Endodermal cell (in vitro differentiated cells): ENCODE data around the gene CCDC185. TPM values are rescaled to one million over a fixed set of nuclear protein-coding genes. Genes with fewer than 3 reads are reported as not detected.

ENCODE experiments used
- DNase-seq: peaks from one replicate; pipeline ENCODE4 v3.0.0-alpha.2; 2017
- H3K27ac ChIP-seq: 2 replicates; pipeline ENCODE4 v1.5.1; 2013; ENCODE audit warnings: mild to moderate bottlenecking, low read depth, low read length, moderate library complexity
- H3K27me3 ChIP-seq: 2 replicates; pipeline ENCODE4 v1.6.1; 2013; ENCODE audit warnings: mild to moderate bottlenecking, low read length, moderate library complexity; ENCODE audit not compliant: insufficient read depth, control insufficient read depth, poor library complexity, severe bottlenecking
- H3K36me3 ChIP-seq: 2 replicates; pipeline ENCODE4 v1.7.0; 2013; ENCODE audit warnings: mild to moderate bottlenecking, low read length, moderate library complexity; ENCODE audit not compliant: control insufficient read depth, insufficient read depth
- H3K4me1 ChIP-seq: one replicate; pipeline ENCODE4 v1.7.0; 2013; ENCODE audit warnings: low read length; ENCODE audit not compliant: control insufficient read depth, insufficient read depth
- H3K4me3 ChIP-seq: 2 replicates; pipeline ENCODE4 v1.5.1; 2013; ENCODE audit warnings: mild to moderate bottlenecking, low read length, moderate library complexity
- H3K9ac ChIP-seq: 2 replicates; pipeline ENCODE4 v1.6.1; 2013; ENCODE audit warnings: mild to moderate bottlenecking, low read length, moderate library complexity; ENCODE audit not compliant: poor library complexity, severe bottlenecking; ENCODE audit errors: extremely low read depth
- H3K9me3 ChIP-seq: 2 replicates; pipeline ENCODE4 v1.6.1; 2013; ENCODE audit warnings: mild to moderate bottlenecking, low read length, moderate library complexity; ENCODE audit not compliant: control insufficient read depth
- H3K27ac Mint-ChIP-seq: 2 replicates; pipeline ENCODE4 v1.8.0; 2020; ENCODE audit warnings: mixed read lengths
- H3K27me3 Mint-ChIP-seq: 2 replicates; pipeline ENCODE4 v1.8.0; 2021; ENCODE audit warnings: mild to moderate bottlenecking, mixed read lengths; ENCODE audit not compliant: insufficient read depth
- H3K36me3 Mint-ChIP-seq: 2 replicates; pipeline ENCODE4 v1.8.0; 2020; ENCODE audit warnings: low read depth, mixed read lengths
- H3K4me1 Mint-ChIP-seq: 2 replicates; pipeline ENCODE4 v1.8.0; 2020; ENCODE audit warnings: mixed read lengths
- H3K4me3 Mint-ChIP-seq: 2 replicates; pipeline ENCODE4 v1.8.0; 2020; ENCODE audit warnings: mild to moderate bottlenecking, moderate library complexity, mixed read lengths
- H3K9me3 Mint-ChIP-seq: 2 replicates; pipeline ENCODE4 v1.8.0; 2020; ENCODE audit warnings: mild to moderate bottlenecking, mixed read lengths
- CTCF ChIP-seq: fragments of 200-600 bp; sonication (generic); conservative IDR thresholded peaks from 2 replicates; pipeline ENCODE4 v1.5.0; 2021; ENCODE audit warnings: antibody characterized with exemption, mild to moderate bottlenecking
- WGBS, 2 experiments: methylation state at CpG; one replicate each; pipeline versions ENCODE4 v1.1.5 to v1.1.7; 2013; ENCODE audit warnings: missing lambda C conversion rate in 2 of 2, mixed read lengths in 1 of 2; ENCODE audit not compliant: insufficient coverage in 1 of 2, insufficient read length in 1 of 2; 5-methylcytosine and 5-hydroxymethylcytosine counted together
- total RNA-seq, 2 donors: library from RNA; stranded (reverse); fragmentation: NEBNext Ultra II Directional in 1 of 2; extraction: Animal tissue kit (Norgen Biotek cat#: 25700) in 1 of 2; gene quantifications; 2 replicates in 1 of 2; 3 replicates in 1 of 2; pipeline ENCODE4 v1.2.1, GENCODE V29; 2021

The CCDC185 gene
- total RNA-seq, 2 donors from 2014 or later = not detected

- no peak overlapping the region for H3K4me3 ChIP-seq
- no peak overlapping the region for H3K4me3 Mint-ChIP-seq
- no peaks in the 10 kb centered on the region for H3K36me3 ChIP-seq
- H3K27me3 Mint-ChIP-seq = peaks cover 4% of the 10 kb centered on the region
- no peaks in the 10 kb centered on the region for H3K4me1 ChIP-seq
- H3K27me3 ChIP-seq = no peaks in the 10 kb centered on the region
- H3K9ac ChIP-seq = no peak overlapping the region
- no peak for TF ChIP-seq CTCF
- no peak overlapping the region for H3K27ac Mint-ChIP-seq
- H3K27ac ChIP-seq = no peak overlapping the region
- H3K4me1 Mint-ChIP-seq = no peaks in the 10 kb centered on the region
- peaks cover 2% of the 10 kb centered on the region for H3K9me3 Mint-ChIP-seq
- H3K36me3 Mint-ChIP-seq = no peaks in the 10 kb centered on the region
- H3K9me3 ChIP-seq = no peaks in the 10 kb centered on the region
- no peak for DNase-seq
These were observed 16.8 kb downstream of the CCDC185 start for GRCh38 chr1:223410036-223410435.

GRCh38 chr1:223411309-223411708 is 18.1 kb downstream of the CCDC185 start:
- no peak for TF ChIP-seq CTCF
- Mint-ChIP-seq H3K27ac (no peak overlapping the region), H3K27me3 (peaks cover 2% of the 10 kb centered on the region), H3K36me3 (no peaks in the 10 kb centered on the region), H3K4me1 (no peaks in the 10 kb centered on the region), H3K9me3 (peaks cover 2% of the 10 kb centered on the region), H3K4me3 (no peak overlapping the region)
- no peak for DNase-seq
- no peaks in the 10 kb centered on the region for H3K27me3 ChIP-seq
- no peaks in the 10 kb centered on the region for H3K9me3 ChIP-seq
- H3K4me1 ChIP-seq = no peaks in the 10 kb centered on the region
- no peak overlapping the region for H3K27ac ChIP-seq
- H3K4me3 ChIP-seq = no peak overlapping the region
- H3K9ac ChIP-seq = no peak overlapping the region
- 91 to 100% methylated on average over 1 to 2 of the region's 2 CpGs for WGBS, 2 experiments
- no peaks in the 10 kb centered on the region for H3K36me3 ChIP-seq

- TF ChIP-seq CTCF = no peak
- peaks cover 2% of the 10 kb centered on the region for H3K9me3 Mint-ChIP-seq
- no peak overlapping the region for H3K4me3 Mint-ChIP-seq
- H3K27ac Mint-ChIP-seq = no peak overlapping the region
- no peaks in the 10 kb centered on the region for H3K4me1 Mint-ChIP-seq
- no peak for DNase-seq
- H3K27ac ChIP-seq = no peak overlapping the region
- no peaks in the 10 kb centered on the region for H3K27me3 ChIP-seq
- H3K36me3 ChIP-seq = no peaks in the 10 kb centered on the region
- no peaks in the 10 kb centered on the region for H3K9me3 ChIP-seq
- H3K4me3 ChIP-seq = no peak overlapping the region
- H3K4me1 ChIP-seq = no peaks in the 10 kb centered on the region
- no peaks in the 10 kb centered on the region for H3K36me3 Mint-ChIP-seq
- H3K9ac ChIP-seq = no peak overlapping the region
- H3K27me3 Mint-ChIP-seq = peaks cover 2% of the 10 kb centered on the region
These were observed 18.5 kb downstream of the CCDC185 start for GRCh38 chr1:223411710-223412109.
